ENCODE results near the gene SHISA7.
A peak's percentile ranks its signal among the peaks of the same experiment; 100 is the strongest.

The SHISA7 gene

DNA sequence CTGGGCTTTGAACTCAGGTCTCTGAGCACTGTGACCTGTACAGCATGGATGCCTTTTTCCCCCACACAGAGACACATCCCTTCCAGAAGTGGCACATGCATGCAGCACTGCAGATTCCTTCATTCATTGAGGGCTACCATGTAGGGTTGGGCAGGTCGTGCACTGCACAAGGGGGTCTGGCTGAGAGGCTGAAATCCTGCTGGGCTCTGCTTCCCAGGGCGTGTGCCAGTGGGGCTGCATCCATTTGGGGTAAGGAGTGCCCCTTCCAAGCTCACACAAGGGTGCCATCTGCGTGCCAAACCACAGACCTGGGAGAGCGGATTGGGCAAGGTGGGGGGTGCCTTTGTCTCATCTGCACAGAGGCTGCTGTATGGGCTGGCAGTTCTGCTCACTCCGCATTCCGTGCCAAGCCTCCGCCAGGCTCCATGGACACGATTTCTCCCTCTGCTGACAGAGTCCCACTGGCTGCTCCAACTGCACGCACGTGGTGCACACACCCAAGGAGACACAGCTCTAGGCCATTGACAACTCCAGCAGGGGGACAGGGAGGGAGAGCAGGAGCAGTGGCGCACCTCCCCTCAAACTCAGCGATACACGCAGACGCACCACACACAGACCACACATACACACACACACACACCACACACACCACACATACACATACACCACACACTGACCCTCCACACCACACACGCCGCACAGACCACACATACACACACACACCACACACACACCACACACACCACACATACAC is 4.5 kb upstream of the SHISA7 start:
- Mint-ChIP-seq H3K4me3 (no peak overlapping the region), H3K4me1 (peaks cover 7% of the 10 kb centered on the region), H3K9me3 (no peaks in the 10 kb centered on the region), H3K36me3 (no peaks in the 10 kb centered on the region), H3K27ac (no peak overlapping the region), H3K27me3 (peaks cover 26% of the 10 kb centered on the region)
- peak; percentile 40 for ATAC-seq

DNA sequence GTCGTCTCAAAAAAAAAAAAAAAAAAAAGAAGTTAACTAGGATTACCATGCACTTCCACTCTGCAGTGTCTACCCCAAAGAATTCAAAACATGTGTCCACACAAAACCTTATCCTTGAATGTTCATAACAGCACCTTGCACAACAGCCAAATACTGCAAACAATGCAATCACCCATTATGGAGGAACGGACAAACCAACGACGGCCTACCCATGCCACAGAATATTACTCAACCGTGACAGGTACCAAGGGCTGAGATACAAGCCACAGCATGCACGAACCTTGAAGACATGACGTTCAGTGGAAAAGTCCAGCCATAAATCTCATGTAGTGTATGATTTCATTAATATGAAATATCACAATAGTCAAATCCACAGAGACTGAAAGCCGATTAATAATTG is 3.0 kb upstream of the SHISA7 start:
- no peaks in the 10 kb centered on the region for H3K9me3 Mint-ChIP-seq
- no peaks in the 10 kb centered on the region for H3K36me3 Mint-ChIP-seq
- H3K27ac Mint-ChIP-seq, result no peak overlapping the region
- peaks cover 14% of the 10 kb centered on the region for H3K4me1 Mint-ChIP-seq
- no peak for ATAC-seq
- no peak overlapping the region for H3K4me3 Mint-ChIP-seq
- peaks cover 41% of the 10 kb centered on the region for H3K27me3 Mint-ChIP-seq

DNA sequence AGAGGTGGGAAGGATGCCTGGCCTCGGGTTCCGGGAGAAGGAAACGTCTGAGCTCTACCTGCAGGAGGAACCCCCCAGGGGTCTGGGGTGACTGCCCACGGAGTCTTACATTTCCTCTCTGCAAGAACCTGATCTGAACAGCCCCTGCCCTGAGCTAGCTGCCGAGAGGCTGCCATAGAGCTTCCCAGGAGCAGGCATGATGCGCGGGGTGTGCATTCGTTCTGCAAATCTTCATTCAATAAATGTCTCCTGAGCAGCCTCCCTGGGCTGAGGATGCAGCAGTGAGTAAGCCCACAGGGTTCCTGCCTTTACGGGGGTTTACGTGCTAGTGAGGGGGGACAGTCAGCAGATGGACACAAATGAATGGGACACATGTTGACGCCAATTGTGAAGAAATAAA is 1.5 kb upstream of the SHISA7 start:
- no peak for ATAC-seq
- Mint-ChIP-seq H3K27ac (no peak overlapping the region), H3K27me3 (peaks cover 55% of the 10 kb centered on the region), H3K4me1 (peaks cover 24% of the 10 kb centered on the region), H3K9me3 (no peaks in the 10 kb centered on the region), H3K4me3 (no peak overlapping the region), H3K36me3 (no peaks in the 10 kb centered on the region)

DNA sequence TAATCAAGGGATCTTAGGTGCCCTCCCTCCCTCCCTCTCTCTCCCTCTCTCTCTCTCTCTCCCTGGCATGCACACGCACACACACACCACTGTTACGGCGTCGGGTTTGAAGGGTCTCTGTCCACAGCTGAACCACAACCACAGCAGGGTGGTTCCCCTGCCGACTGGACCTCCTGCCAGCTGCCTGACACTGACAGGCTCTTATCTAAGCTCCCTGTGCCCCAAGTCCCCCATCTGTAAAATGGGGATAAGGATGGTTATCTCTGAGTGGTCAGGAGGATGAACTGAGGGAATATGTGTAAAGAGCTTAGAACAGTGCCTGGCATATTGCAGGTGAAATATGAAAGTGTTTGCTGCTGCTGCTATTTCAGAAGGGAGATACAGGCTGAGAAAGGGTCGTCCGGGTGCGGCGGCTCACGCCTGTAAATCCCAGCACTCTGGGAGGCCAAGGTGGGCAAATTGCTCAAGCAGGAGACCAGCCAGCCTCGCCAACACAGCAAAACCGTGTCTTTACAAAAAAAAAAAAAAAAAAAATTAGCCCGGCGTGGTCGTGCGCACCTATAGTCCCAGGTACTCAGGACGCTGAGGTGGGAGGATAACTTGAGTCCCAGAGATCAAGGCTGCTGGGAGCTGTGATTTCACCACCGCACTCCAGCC is 852 bp upstream of the SHISA7 start:
- Mint-ChIP-seq H3K36me3 (peaks cover 5% of the 10 kb centered on the region), H3K27ac (no peak overlapping the region), H3K27me3 (peaks cover 62% of the 10 kb centered on the region), H3K4me3 (no peak overlapping the region), H3K9me3 (no peaks in the 10 kb centered on the region), H3K4me1 (peaks cover 31% of the 10 kb centered on the region)
- ATAC-seq, result no peak

DNA sequence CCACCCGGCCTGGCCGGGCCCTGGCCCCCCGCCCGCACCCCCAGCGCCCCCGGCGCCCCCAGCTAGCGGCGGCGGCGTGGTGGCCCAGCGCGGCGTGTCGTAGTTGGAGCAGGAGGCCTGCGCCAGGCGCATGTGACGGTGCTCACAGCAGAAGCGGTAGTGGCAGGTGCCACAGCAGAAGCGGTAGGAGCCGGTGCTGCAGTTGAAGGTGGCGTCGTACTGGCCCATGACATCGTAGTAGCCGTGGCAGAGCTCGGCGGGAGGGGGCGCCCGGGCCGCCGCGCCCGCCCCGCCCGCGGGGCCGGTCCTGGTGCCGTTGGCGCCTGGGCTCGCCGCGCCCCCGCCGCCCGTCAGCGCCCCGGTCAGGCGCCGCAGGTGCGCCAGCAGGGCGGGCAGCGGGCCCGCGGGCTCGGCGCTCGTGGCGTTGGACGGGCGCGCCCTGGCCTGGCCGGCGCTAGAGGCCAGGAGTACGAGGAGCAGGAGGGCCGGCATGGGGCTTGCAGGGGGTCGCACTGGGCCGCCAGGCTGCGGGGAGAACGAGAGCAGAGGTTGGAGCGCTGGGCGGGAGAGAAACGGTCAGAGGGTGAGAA is 633 bp downstream of the SHISA7 start:
- Mint-ChIP-seq H3K4me1 (peaks cover 32% of the 10 kb centered on the region), H3K27ac (no peak overlapping the region), H3K9me3 (no peaks in the 10 kb centered on the region), H3K27me3 (peaks cover 77% of the 10 kb centered on the region), H3K4me3 (peak overlapping the region; percentile 34), H3K36me3 (peaks cover 5% of the 10 kb centered on the region)
- no peak for ATAC-seq

DNA sequence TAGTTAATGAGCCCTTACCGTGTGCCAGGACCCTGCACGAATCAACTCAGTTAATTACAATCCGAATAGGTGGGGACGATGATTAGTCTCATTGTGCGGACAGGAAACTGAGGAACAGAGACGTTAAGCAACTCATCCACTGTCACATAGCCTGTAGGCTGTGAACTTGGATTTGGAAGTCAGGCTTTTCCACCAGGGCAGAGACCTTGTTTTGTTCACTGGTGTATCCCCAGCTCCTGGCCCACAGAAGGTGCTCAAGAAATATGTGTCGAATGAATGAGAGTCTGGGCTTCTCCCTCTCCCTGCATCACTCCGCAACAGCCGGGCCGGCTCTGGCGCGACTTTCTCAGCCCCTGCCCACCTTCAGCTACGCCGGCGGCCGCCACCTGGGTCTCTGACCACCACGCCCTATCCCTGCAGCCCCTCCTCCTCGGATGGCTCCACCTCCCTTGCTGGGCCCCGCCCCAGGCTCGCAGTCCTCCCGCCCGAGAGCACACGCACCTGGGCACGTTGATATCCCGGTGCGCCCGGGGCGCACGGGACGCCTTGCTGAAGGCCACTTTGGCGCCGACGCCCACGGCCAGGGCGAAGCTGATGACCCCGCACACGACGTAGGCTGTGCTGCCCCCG is 1.3 kb downstream of the SHISA7 start:
- Mint-ChIP-seq H3K4me3 (peak overlapping the region; percentile 45), H3K36me3 (peaks cover 5% of the 10 kb centered on the region), H3K27ac (no peak overlapping the region), H3K9me3 (no peaks in the 10 kb centered on the region), H3K4me1 (peaks cover 32% of the 10 kb centered on the region), H3K27me3 (peaks cover 84% of the 10 kb centered on the region)
- ATAC-seq, result no peak

DNA sequence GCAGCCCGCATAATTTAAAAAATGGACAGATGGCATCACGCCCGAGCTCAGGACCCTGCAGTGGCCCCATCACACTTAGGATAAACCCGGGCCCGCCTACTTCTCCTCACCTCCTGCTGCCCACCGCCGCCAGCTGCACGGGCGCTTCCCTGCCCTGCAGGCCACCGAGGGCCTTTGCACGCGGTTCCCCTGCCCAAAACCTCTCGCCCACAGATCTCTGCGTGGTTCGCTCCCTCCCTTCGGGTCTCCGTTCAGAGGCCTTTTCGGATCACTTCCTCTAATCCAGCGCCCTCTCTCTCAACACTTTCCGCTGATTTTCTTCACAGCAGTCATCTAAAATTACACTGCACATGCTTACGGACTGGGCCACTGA is 1.8 kb downstream of the SHISA7 start:
- H3K9me3 Mint-ChIP-seq, result no peaks in the 10 kb centered on the region

DNA sequence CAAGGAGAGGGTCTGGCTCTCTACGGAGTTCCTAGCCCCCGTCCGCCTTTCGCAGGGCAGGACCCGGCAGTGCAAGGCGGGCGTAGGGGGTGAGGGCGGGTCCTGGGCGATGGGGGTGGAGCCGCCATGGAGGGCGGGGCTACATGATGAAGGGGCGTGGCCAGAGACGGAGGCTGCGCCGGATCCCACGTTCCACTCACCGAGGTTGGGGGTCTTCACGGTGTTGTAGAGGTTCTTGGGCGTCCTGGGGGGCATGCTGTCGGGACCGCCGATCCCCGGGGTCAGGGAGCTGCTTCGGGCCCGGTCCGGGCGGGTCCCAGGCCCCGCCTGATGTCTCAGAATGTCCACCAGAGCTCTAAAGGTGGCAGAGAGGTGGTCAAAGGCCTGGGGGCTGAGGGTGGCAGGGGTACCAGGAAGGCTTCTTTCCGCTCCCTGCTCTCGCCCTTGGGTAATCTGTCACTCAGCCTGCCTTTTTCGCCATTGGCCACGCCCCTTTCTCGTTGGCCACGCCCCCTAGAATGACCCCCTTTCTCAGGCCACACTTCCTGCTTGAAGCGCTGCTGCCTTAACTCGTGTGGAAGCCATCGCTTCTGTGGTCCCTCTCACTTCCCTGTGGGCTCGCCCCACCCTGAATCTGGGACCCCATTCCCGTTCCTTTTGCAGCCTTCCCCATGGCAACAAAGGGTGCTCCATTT is 2.5 kb downstream of the SHISA7 start:
- H3K9me3 Mint-ChIP-seq, result no peaks in the 10 kb centered on the region
- no peak for ATAC-seq
- H3K27ac Mint-ChIP-seq, result no peak overlapping the region
- peaks cover 5% of the 10 kb centered on the region for H3K36me3 Mint-ChIP-seq
- peak overlapping the region; percentile 2 for H3K4me3 Mint-ChIP-seq
- H3K27me3 Mint-ChIP-seq, result peaks cover 90% of the 10 kb centered on the region
- H3K4me1 Mint-ChIP-seq, result peaks cover 32% of the 10 kb centered on the region

More for the DNA sequence above, 1.8 kb downstream of the SHISA7 start:
- peaks cover 89% of the 10 kb centered on the region for H3K27me3 Mint-ChIP-seq
- ATAC-seq, result peak; percentile 56
- peaks cover 5% of the 10 kb centered on the region for H3K36me3 Mint-ChIP-seq
- H3K27ac Mint-ChIP-seq, result no peak overlapping the region
- peak overlapping the region; percentile 45 for H3K4me3 Mint-ChIP-seq
- H3K4me1 Mint-ChIP-seq, result peaks cover 32% of the 10 kb centered on the region

DNA sequence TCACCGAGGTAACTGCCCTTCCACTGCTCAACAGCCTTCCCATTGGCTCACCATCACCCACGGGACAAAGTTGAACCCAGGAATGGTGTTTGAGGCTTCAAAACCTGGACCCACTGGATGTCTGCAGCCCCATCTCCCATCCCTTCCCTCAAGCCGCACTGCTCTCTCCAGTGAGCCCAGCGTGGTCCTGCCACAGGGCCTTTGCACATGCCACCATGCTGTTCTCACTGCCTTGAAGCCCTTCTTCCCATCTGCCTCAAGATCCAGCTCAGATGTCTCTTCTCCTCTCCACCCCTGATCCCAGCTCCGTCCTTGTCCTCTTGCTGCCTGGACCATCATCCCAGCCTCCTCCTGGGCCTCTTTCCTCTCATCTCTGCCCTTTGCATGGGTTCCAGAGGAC is 4.0 kb downstream of the SHISA7 start:
- peaks cover 5% of the 10 kb centered on the region for H3K36me3 Mint-ChIP-seq
- H3K4me3 Mint-ChIP-seq, result no peak overlapping the region
- ATAC-seq, result no peak
- H3K27ac Mint-ChIP-seq, result no peak overlapping the region
- peaks cover 32% of the 10 kb centered on the region for H3K4me1 Mint-ChIP-seq
- H3K9me3 Mint-ChIP-seq, result no peaks in the 10 kb centered on the region
- peaks cover 78% of the 10 kb centered on the region for H3K27me3 Mint-ChIP-seq

DNA sequence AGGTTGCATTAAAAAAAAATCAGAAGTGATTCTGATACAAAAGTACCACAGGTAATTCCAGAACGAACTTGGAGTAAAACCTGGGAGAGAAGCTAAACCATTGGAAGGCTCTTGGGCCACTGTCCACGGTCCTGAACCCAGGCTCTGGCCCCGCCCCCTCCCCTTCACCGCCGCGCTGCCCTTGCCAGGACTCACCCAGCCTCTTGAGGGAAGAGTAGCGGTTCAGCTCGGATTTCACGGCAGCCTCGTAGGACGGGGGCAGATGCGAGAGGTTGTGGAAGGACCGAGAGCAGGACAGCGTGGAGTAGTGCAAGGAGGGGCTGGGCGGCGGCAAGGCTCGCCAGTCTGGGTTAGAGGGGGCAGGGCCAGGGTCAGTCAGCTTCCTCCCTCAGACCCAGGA is 5.7 kb downstream of the SHISA7 start:
- no peaks in the 10 kb centered on the region for H3K9me3 Mint-ChIP-seq
- ATAC-seq, result no peak
- H3K4me1 Mint-ChIP-seq, result peaks cover 25% of the 10 kb centered on the region
- H3K4me3 Mint-ChIP-seq, result no peak overlapping the region
- H3K27ac Mint-ChIP-seq, result no peak overlapping the region
- peaks cover 5% of the 10 kb centered on the region for H3K36me3 Mint-ChIP-seq
- peaks cover 68% of the 10 kb centered on the region for H3K27me3 Mint-ChIP-seq

DNA sequence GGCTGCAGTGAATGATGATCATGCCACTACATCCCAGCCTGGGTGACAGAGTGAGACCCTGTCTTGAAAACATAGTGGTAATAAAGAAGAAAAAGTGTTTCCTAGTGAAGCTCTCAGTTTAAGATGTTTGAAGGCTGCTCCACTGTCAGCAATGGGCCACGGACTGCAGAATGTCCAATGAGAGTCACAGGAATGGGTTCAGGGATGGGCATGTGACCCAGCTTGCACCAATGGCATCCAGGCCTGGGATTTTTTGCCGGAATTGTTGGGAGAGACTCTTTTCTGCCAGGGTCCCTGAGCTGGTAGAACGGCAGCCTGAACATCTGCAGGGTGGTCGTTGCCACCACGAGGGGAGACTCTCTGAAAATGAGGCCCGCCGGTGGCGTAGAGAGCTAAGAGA is 6.3 kb downstream of the SHISA7 start:
- ATAC-seq, result no peak
- Mint-ChIP-seq H3K27ac (no peak overlapping the region), H3K4me1 (peaks cover 25% of the 10 kb centered on the region), H3K27me3 (peaks cover 68% of the 10 kb centered on the region), H3K4me3 (no peak overlapping the region), H3K36me3 (peaks cover 5% of the 10 kb centered on the region), H3K9me3 (no peaks in the 10 kb centered on the region)

DNA sequence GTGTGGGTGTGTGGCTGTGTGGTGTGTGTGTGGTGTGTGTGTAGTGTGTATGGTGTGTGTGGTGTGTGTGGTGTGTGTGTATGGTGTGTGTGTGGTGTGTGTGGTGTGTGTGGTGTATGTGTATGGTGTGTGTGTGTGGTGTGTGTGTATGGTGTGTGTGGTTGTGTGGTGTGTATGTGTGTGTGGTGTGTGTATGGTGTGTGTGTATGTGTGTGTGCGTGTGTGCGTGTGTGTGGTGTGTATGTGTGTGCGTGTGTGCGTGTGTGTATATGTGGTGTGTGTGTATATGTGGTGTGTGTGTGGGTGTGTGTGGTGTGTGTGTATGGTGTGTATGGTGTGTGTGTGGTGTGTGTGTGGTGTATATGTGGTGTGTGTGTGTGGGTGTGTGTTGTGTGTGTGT is 8.1 kb downstream of the SHISA7 start:
- peaks cover 68% of the 10 kb centered on the region for H3K27me3 Mint-ChIP-seq
- no peak for ATAC-seq

DNA sequence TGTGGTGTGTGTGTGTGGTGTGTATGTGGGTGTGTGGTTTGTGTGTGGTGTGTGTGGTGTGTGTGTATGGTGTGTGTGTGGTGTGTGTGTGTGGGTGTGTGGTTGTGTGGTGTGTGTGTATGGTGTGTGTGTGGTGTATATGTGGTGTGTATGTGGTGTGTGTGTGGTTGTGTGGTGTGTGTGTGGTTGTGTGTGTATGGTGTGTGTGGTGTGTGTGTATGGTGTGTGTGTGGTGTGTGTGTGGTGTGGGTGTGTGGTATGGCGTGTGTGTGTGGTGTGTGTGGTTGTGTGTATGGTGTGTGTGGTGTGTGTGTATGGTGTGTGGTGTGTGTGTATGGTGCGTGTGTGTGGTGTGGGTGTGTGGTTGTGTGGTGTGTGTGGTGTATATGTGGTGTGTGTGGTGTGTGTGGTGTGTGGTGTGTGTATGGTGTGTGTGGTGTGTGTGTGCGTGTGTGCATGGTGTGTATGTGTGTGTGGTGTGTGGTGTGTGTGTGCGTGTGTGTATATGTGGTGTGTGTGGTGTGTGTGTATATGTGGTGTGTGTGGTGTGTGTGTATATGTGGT is 8.7 kb downstream of the SHISA7 start:
- Mint-ChIP-seq H3K4me3 (no peak overlapping the region), H3K27ac (no peak overlapping the region), H3K27me3 (peaks cover 68% of the 10 kb centered on the region), H3K36me3 (peaks cover 4% of the 10 kb centered on the region), H3K9me3 (peaks cover 5% of the 10 kb centered on the region), H3K4me1 (peaks cover 6% of the 10 kb centered on the region)
- no peak for ATAC-seq

More for the DNA sequence above, 8.1 kb downstream of the SHISA7 start:
- Mint-ChIP-seq H3K36me3 (peaks cover 5% of the 10 kb centered on the region), H3K4me1 (peaks cover 12% of the 10 kb centered on the region), H3K4me3 (no peak overlapping the region), H3K27ac (no peak overlapping the region), H3K9me3 (peaks cover 5% of the 10 kb centered on the region)

DNA sequence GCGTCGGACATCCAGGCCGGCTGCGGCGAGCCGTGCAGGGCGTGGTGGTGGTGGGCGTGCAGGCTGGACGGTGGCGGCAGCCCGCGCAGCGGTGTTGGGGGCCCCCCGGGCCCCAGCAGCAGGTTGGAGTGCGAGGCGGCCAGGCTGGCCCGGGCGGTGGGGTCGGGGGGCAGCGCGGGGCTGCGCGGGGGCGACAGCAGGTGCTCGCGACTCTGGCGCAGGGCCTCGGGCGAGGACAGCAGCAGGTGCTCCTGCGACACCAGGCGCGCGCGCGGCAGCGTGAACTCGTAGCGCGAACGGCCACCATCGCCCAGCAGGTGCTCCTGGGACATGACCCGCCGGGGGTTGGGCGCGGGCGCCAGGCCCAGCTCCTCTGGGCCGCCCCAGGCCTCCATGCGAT is 9.8 kb downstream of the SHISA7 start:
- H3K4me3 Mint-ChIP-seq, result no peak overlapping the region
- peaks cover 5% of the 10 kb centered on the region for H3K9me3 Mint-ChIP-seq
- H3K36me3 Mint-ChIP-seq, result no peaks in the 10 kb centered on the region
- no peak overlapping the region for H3K27ac Mint-ChIP-seq
- H3K4me1 Mint-ChIP-seq, result no peaks in the 10 kb centered on the region
- ATAC-seq, result peak; percentile 24
- H3K27me3 Mint-ChIP-seq, result peaks cover 68% of the 10 kb centered on the region

Data from stimulated activated memory B cell treated with anti-CD40 and anti-IgM and Interleukin-4, amounts not matched to agents 10 μg/mL and 1 μg/mL and 100 μg/mL, for 72 hours (primary cell).